ENCODE results near the gene THSD1. TPM values are rescaled to one million over a fixed set of nuclear protein-coding genes. Genes with fewer than 3 reads are reported as not detected.

The THSD1 gene
- total and polyA plus RNA-seq, 9 of the 15 experiments (the other 6 are each of a cell fraction or from before 2014, with no cell fraction given): 0.01 to 0.11 (median 0.04) TPM; not detected in 2

- no peak for TF ChIP-seq ZBTB43 (CRISPR knock-in tag; IDR thresholded peaks at IDR 0.05)
- TF ChIP-seq NFE2 (IDR thresholded peaks at IDR 0.05; ENCODE audit: low read depth): peak; percentile 45; the same call in 1 of the 2 replicates
- TF ChIP-seq, protein P1, sequence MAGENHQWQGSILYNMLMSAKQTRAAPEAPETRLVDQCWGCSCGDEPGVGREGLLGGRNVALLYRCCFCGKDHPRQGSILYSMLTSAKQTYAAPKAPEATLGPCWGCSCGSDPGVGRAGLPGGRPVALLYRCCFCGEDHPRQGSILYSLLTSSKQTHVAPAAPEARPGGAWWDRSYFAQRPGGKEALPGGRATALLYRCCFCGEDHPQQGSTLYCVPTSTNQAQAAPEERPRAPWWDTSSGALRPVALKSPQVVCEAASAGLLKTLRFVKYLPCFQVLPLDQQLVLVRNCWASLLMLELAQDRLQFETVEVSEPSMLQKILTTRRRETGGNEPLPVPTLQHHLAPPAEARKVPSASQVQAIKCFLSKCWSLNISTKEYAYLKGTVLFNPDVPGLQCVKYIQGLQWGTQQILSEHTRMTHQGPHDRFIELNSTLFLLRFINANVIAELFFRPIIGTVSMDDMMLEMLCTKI (IDR thresholded peaks at IDR 0.05; ENCODE audit: partially characterized antibody): no peak
- no peak for TF ChIP-seq SRSF3 (IDR thresholded peaks at IDR 0.05; ENCODE audit: insufficient read depth, low read length)
- TF ChIP-seq ZNF695 (CRISPR knock-in tag; IDR thresholded peaks at IDR 0.05): no peak
- no peak for TF ChIP-seq ZNF407 (IDR thresholded peaks at IDR 0.05; ENCODE audit: low read depth)
- TF ChIP-seq KLF16 (IDR thresholded peaks at IDR 0.05): no peak
- no peak for TF ChIP-seq NCOA2 (IDR thresholded peaks at IDR 0.05; ENCODE audit: partially characterized antibody in 2 of 2)
- no peak for TF ChIP-seq ARID4B (CRISPR knock-in tag; IDR thresholded peaks at IDR 0.05)
- no peak for TF ChIP-seq FOXA1 (IDR thresholded peaks at IDR 0.05; ENCODE audit: borderline replicate concordance)
Observed at GRCh38 chr13:52348983-52349780, 56.8 kb downstream of the THSD1 start (continued).

All from K562 (cell line).